ENCODE data around the gene OBSCN. TPM values are rescaled to one million over a fixed set of nuclear protein-coding genes. Genes with fewer than 3 reads are reported as not detected.

OBSCN gene
- total RNA-seq, 1 experiment from 2014 or later = 5.6 TPM

GRCh38 chr1:228362884-228363450 lies 155.1 kb downstream of the OBSCN start:
- CTCF ChIA-PET = no interaction called here
- BruUV-seq (replicated peaks) = no TSS peak

DNA sequence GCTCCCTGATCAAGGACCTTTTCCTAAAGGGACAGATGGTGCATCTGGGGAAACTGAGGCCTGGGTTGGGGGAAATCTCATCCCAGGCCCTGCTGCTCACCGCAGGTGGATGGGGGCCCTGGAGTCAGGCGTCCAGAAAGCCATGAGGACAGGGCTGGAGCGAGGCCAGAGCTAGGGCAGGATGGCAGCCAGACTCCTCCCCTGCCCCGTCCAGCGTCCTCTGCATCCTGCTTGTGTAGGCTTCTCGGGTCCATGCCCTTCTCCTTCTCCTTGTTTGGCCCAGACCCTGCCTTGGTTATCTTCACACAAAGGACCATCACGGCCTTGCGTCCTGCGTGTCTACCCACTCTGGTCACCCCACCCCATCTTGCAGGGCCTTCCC lies 155.8 kb downstream of the OBSCN start:
- no peaks in the 10 kb centered on the region for H3K9me3 ChIP-seq
- no peaks in the 10 kb centered on the region for H3K27me3 ChIP-seq (replicated peaks; ENCODE audit: control insufficient read depth, insufficient read depth, low read length)
- H3K27me3 Mint-ChIP-seq (ENCODE audit: insufficient read depth, unreplicated experiment) = no peaks in the 10 kb centered on the region
- no peak overlapping the region for H3K4me3 ChIP-seq (ENCODE audit: low read depth, low read length)
- ChIA-PET CTCF (no interaction called here), POLR2A (interaction anchor here (0.5 kb wide), 1 partner anchor 43 kb away, joined by 6 read pairs; the partner anchor contains the start of gene TRIM11)
- no TSS peak for BruUV-seq (replicated peaks)
- no peak overlapping the region for H3K27ac Mint-ChIP-seq (ENCODE audit: unreplicated experiment)
- H3K36me3 ChIP-seq (ENCODE audit: control insufficient read depth, insufficient read depth, low read length) = no peaks in the 10 kb centered on the region
- H3K36me3 Mint-ChIP-seq (ENCODE audit: insufficient read depth, unreplicated experiment) = no peaks in the 10 kb centered on the region
- H3K9me3 Mint-ChIP-seq (ENCODE audit: unreplicated experiment) = no peaks in the 10 kb centered on the region
- DNase-seq = peak in 1 of 2 experiments; percentile 24
- H3K4me1 ChIP-seq = peaks cover 15% of the 10 kb centered on the region
- no peak overlapping the region for H3K4me3 Mint-ChIP-seq (ENCODE audit: unreplicated experiment)
- intact Hi-C loops (cut with micrococcal nuclease; ENCODE audit: unreplicated experiment) = no loop called here
- peaks cover 2% of the 10 kb centered on the region for H3K4me1 Mint-ChIP-seq (ENCODE audit: low read depth, unreplicated experiment)
- no peak for TF ChIP-seq CTCF (IDR thresholded peaks at IDR 0.05; ENCODE audit: insufficient read depth in 1 of 2, low read depth in 1 of 2, low read length in 1 of 2, severe bottlenecking in 1 of 2, unreplicated experiment in 1 of 2)

More at GRCh38 chr1:228362884-228363450, 155.1 kb downstream of the OBSCN start:
- Histone ChIP-seq H3K9me3 (no peaks in the 10 kb centered on the region), H3K4me3 (ENCODE audit: low read depth, low read length) (no peak overlapping the region), H3K4me1 (peaks cover 8% of the 10 kb centered on the region), H3K27me3 (replicated peaks; ENCODE audit: control insufficient read depth, insufficient read depth, low read length) (no peaks in the 10 kb centered on the region), H3K36me3 (ENCODE audit: control insufficient read depth, insufficient read depth, low read length) (no peaks in the 10 kb centered on the region)
- DNase-seq = no peak
- H3K4me1 Mint-ChIP-seq (ENCODE audit: low read depth, unreplicated experiment) = no peaks in the 10 kb centered on the region
- H3K9me3 Mint-ChIP-seq (ENCODE audit: unreplicated experiment) = no peaks in the 10 kb centered on the region
- H3K36me3 Mint-ChIP-seq (ENCODE audit: insufficient read depth, unreplicated experiment) = no peaks in the 10 kb centered on the region
- intact Hi-C loops (cut with micrococcal nuclease; ENCODE audit: unreplicated experiment) = no loop called here
- no peaks in the 10 kb centered on the region for H3K27me3 Mint-ChIP-seq (ENCODE audit: insufficient read depth, unreplicated experiment)
- TF ChIP-seq CTCF (IDR thresholded peaks at IDR 0.05; ENCODE audit: insufficient read depth in 1 of 2, low read depth in 1 of 2, low read length in 1 of 2, severe bottlenecking in 1 of 2, unreplicated experiment in 1 of 2) = no peak
- no peak overlapping the region for H3K27ac Mint-ChIP-seq (ENCODE audit: unreplicated experiment)
- POLR2A ChIA-PET = no interaction called here
- H3K4me3 Mint-ChIP-seq (ENCODE audit: unreplicated experiment) = no peak overlapping the region

DNA sequence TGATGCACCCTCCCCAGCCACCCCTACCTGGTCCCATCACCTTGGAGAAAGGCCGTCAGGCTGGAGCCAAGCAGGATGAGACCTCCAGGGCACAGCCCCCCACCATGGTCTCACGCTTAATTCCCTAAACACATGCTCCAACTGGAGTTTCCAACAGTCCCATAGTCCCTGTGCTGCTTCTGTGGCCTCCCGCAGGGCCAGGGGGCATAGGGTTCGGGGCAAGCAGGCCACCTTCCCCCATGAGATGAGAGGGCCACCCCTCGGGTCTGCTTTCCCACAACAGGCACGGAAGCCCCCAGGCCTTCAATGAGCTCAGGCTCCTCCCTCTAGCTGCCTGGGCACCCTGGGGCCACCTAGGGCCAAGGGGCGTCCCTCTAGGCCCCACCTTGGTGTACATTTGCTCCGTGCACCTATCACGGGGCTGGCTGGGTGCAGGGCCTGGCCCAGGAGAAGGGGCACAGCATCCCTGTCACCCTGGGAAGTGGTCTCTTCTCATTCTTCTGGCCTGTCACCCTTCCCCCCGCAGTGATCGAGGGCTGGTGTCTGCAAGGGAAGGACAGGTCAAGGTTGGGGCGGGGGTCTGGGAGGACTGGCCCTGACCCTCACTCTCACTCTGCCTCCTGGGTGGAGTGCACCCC lies 156.3 kb downstream of the OBSCN start:
- H3K4me3 ChIP-seq (ENCODE audit: low read depth, low read length) = no peak overlapping the region
- Mint-ChIP-seq H3K27me3 (ENCODE audit: insufficient read depth, unreplicated experiment) (no peaks in the 10 kb centered on the region), H3K27ac (ENCODE audit: unreplicated experiment) (no peak overlapping the region), H3K4me3 (ENCODE audit: unreplicated experiment) (no peak overlapping the region), H3K36me3 (ENCODE audit: insufficient read depth, unreplicated experiment) (peaks cover 4% of the 10 kb centered on the region), H3K4me1 (ENCODE audit: low read depth, unreplicated experiment) (peaks cover 6% of the 10 kb centered on the region), H3K9me3 (ENCODE audit: unreplicated experiment) (no peaks in the 10 kb centered on the region)
- H3K27me3 ChIP-seq (replicated peaks; ENCODE audit: control insufficient read depth, insufficient read depth, low read length) = no peaks in the 10 kb centered on the region
- H3K36me3 ChIP-seq (ENCODE audit: control insufficient read depth, insufficient read depth, low read length) = no peaks in the 10 kb centered on the region
- H3K4me1 ChIP-seq = peaks cover 20% of the 10 kb centered on the region
- no TSS peak for BruUV-seq (replicated peaks)
- H3K9me3 ChIP-seq = no peaks in the 10 kb centered on the region
- intact Hi-C loops (cut with micrococcal nuclease; ENCODE audit: unreplicated experiment) = no loop called here
- peak in 1 of 2 experiments; percentile 19 for DNase-seq
- no peak for TF ChIP-seq CTCF (IDR thresholded peaks at IDR 0.05; ENCODE audit: insufficient read depth in 1 of 2, low read depth in 1 of 2, low read length in 1 of 2, severe bottlenecking in 1 of 2, unreplicated experiment in 1 of 2)
- POLR2A ChIA-PET = interaction anchor here (0.5 kb wide), 1 partner anchor 43 kb away, joined by 6 read pairs; the partner anchor contains the start of gene TRIM11
- CTCF ChIA-PET = no interaction called here
